ENCODE measurements around the gene FAM89B. TPM values are rescaled to one million over a fixed set of nuclear protein-coding genes. Genes with fewer than 3 reads are reported as not detected.

FAM89B gene
- total and polyA plus RNA-seq, 9 donors: 1.9 to 74.0 (median 50.8) TPM

- intact Hi-C loops (cut with DNase I): no loop called here
- H3K36me3 ChIP-seq: no peaks in the 10 kb centered on the region
- H3K9me3 ChIP-seq: no peaks in the 10 kb centered on the region
- DNase-seq: peak in 1 of 5 donors; percentile 33
- no peak for TF ChIP-seq POLR2A (IDR thresholded peaks at IDR 0.05)
- TF ChIP-seq EP300 (IDR thresholded peaks at IDR 0.05): no peak
- TF ChIP-seq CTCF (IDR thresholded peaks at IDR 0.05): no peak
- H3K27me3 ChIP-seq: no peaks in the 10 kb centered on the region
- H3K4me1 ChIP-seq (ENCODE audit: insufficient read depth): no peaks in the 10 kb centered on the region
- H3K4me3 ChIP-seq: no peak overlapping the region
- WGBS, 3 donors: 56 to 76% (median 59%) methylated on average over 43 to 46 of the region's 46 CpGs
- H3K27ac ChIP-seq: no peak overlapping the region
These were observed 12.4 kb downstream of the FAM89B start for GRCh38 chr11:65584723-65585171.

GRCh38 chr11:65585396-65586246, 13.3 kb downstream of the FAM89B start:
- intact Hi-C loops (cut with DNase I): no loop called here
- TF ChIP-seq POLR2A (IDR thresholded peaks at IDR 0.05): no peak
- no peak for TF ChIP-seq EP300 (IDR thresholded peaks at IDR 0.05)
- TF ChIP-seq CTCF (IDR thresholded peaks at IDR 0.05): no peak
- WGBS, 3 donors: 64 to 79% (median 79%) methylated on average over 39 to 51 of the region's 51 CpGs
- H3K4me3 ChIP-seq: no peak overlapping the region
- H3K9me3 ChIP-seq: no peaks in the 10 kb centered on the region
- DNase-seq: peak in 1 of 5 donors; percentile 35
- no peaks in the 10 kb centered on the region for H3K27me3 ChIP-seq
- no peak overlapping the region for H3K27ac ChIP-seq
- no peaks in the 10 kb centered on the region for H3K36me3 ChIP-seq
- no peaks in the 10 kb centered on the region for H3K4me1 ChIP-seq (ENCODE audit: insufficient read depth)

DNA sequence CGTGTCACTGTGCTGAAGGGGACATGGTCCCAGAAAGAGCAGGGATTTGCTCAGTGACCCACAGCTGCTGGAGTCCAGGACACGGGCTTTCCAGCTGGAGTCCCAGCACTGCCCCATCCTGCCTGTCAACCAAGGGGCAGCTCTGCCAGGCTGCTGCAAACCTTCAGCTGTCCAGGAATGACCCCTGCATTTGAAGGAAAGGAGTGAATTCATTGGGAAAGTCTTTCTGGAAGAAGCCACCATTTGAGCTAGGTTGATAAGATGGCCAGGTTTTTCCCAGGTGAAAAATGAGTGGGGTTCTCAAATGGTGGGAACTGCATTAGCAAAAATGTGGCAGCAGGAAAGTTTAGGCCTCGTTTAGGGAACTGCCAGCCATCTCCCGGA, 13.9 kb downstream of the FAM89B start:
- intact Hi-C loops (cut with DNase I): no loop called here
- Histone ChIP-seq H3K36me3 (no peaks in the 10 kb centered on the region), H3K4me3 (no peak overlapping the region), H3K27ac (no peak overlapping the region), H3K27me3 (no peaks in the 10 kb centered on the region), H3K9me3 (no peaks in the 10 kb centered on the region), H3K4me1 (ENCODE audit: insufficient read depth) (no peaks in the 10 kb centered on the region)
- no peak for DNase-seq
- WGBS, 3 donors: 84 to 93% (median 87%) methylated on average over 4 of the region's 4 CpGs
- TF ChIP-seq EP300 (IDR thresholded peaks at IDR 0.05) (no peak), POLR2A (IDR thresholded peaks at IDR 0.05) (no peak), CTCF (IDR thresholded peaks at IDR 0.05) (no peak)

GRCh38 chr11:65586676-65587075, 14.3 kb downstream of the FAM89B start:
- 74 to 82% (median 78%) methylated on average over 2 of the region's 2 CpGs for WGBS, 3 donors
- Histone ChIP-seq H3K27me3 (no peaks in the 10 kb centered on the region), H3K27ac (no peak overlapping the region), H3K9me3 (no peaks in the 10 kb centered on the region), H3K4me3 (no peak overlapping the region), H3K36me3 (no peaks in the 10 kb centered on the region), H3K4me1 (ENCODE audit: insufficient read depth) (no peaks in the 10 kb centered on the region)
- TF ChIP-seq POLR2A (IDR thresholded peaks at IDR 0.05): no peak
- TF ChIP-seq EP300 (IDR thresholded peaks at IDR 0.05): no peak
- TF ChIP-seq CTCF (IDR thresholded peaks at IDR 0.05): no peak
- intact Hi-C loops (cut with DNase I): no loop called here
- no peak for DNase-seq

Data from ovary (tissue), 9 donors.